ENCODE measurements around the gene SEC61G. TPM values are rescaled to one million over a fixed set of nuclear protein-coding genes. Genes with fewer than 3 reads are reported as not detected.

Gene SEC61G
- polyA plus RNA-seq (2013) = 171 TPM

DNA sequence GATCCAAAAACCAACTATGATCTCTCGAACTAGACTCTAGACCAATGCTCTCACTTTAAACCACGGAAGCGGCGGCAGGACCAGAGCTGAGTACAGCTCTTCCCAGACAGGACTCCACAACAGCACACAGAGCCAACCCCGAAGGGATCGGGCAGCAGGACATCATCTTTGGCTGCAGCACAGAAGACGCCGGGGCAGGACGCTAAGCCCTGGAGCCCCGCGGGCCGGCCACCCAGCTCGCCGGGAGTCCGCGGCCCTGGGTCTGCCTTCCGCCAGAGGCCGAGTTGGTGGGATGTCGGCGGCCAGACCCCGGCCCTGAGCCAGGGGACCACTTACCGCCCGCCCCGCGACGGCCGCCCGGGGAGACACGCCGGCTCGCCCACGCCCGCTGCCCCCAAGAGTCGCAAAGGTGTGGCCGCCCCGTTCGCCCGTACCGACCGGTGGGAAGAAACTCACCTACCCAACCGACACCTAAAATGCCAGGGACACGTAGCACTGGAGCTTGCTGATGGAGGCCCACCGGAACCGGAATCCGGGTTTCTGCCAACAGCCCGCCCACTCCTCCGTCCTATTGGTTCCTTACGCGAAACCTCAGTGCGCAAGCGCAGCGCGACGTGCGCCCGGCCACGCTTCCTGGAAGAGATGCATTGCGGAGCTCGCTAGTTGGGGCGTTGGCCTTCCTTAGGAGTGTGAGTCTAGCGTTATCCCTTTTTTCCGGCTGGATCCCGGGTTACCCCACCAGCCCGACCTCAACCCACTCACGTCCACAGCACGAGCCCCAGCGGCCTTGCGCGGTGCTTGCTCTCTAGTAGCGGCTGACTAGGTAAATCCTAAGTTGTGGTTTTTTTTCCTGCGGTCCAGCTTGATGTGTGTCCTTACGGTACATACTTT is at the start of gene SEC61G:
Gene SEC61G, minus strand, starts transcription at position 510 of the 891 bp plus-strand sequence. CDS start 1,623 bp downstream, outside the sequence.
- Histone ChIP-seq H3K27ac (ENCODE audit: insufficient read depth in 1 of 2, low read depth in 1 of 2, low read length in 2 of 2, poor library complexity in 1 of 2, severe bottlenecking in 2 of 2) (peak within 1 kb of the TSS; percentile 65 to 89), H3K36me3 (ENCODE audit: control insufficient read depth in 4 of 4, insufficient read depth in 4 of 4, low read length in 3 of 4) (peaks cover 0 to 16% (median 1%) of the 10 kb centered on the region in 4 experiments), H3K27me3 (replicated peaks in 2 of 5; ENCODE audit: control insufficient read depth in 4 of 5, insufficient read depth in 5 of 5, low read length in 4 of 5) (peaks cover 0 to 5% (median 0%) of the 10 kb centered on the region in 5 experiments), H3K9me3 (ENCODE audit: control extremely low read depth in 1 of 5, control insufficient read depth in 4 of 5, insufficient read depth in 2 of 5, low read depth in 1 of 5, low read length in 4 of 5) (no peaks in the 10 kb centered on the region), H3K4me3 (ENCODE audit: control insufficient read depth in 1 of 7, extremely low read depth in 1 of 7, insufficient read depth in 4 of 7, low read depth in 2 of 7, low read length in 6 of 7) (peak within 1 kb of the TSS; percentile 84 to 99 (median 93)), H3K4me1 (ENCODE audit: control extremely low read depth in 1 of 4, control insufficient read depth in 4 of 4, insufficient read depth in 4 of 4, low read length in 3 of 4) (peaks cover 13 to 33% (median 16%) of the 10 kb centered on the region in 4 experiments)
- ChIA-PET POLR2A (interaction anchor here (0.5 to 1.5 kb wide), 2 partner anchors 607 to 770 kb away, joined by 3 to 4 read pairs; no protein-coding TSS in a partner anchor), CTCF (interaction anchor here (0.6 to 1.9 kb wide), 5 partner anchors 9 to 1342 kb away, joined by 3 to 16 read pairs (median 5); no protein-coding TSS in a partner anchor)
- peak; percentile 96 to 97 (median 97) for DNase-seq
- WGBS (ENCODE audit: insufficient coverage) = under 1% methylated on average over 40 of the region's 72 CpGs

GRCh38 chr7:54802841-54803240 is 43.8 kb upstream of the SEC61G start:
- ChIA-PET POLR2A (no interaction called here), CTCF (no interaction called here)
- Histone ChIP-seq H3K27me3 (replicated peaks in 2 of 5; ENCODE audit: control insufficient read depth in 4 of 5, insufficient read depth in 5 of 5, low read length in 4 of 5) (peaks cover 0 to 3% (median 0%) of the 10 kb centered on the region in 5 experiments), H3K9me3 (ENCODE audit: control extremely low read depth in 1 of 5, control insufficient read depth in 4 of 5, insufficient read depth in 2 of 5, low read depth in 1 of 5, low read length in 4 of 5) (no peaks in the 10 kb centered on the region), H3K27ac (ENCODE audit: insufficient read depth in 1 of 2, low read depth in 1 of 2, low read length in 2 of 2, poor library complexity in 1 of 2, severe bottlenecking in 2 of 2) (no peak overlapping the region), H3K36me3 (ENCODE audit: control insufficient read depth in 4 of 4, insufficient read depth in 4 of 4, low read length in 3 of 4) (no peaks in the 10 kb centered on the region), H3K4me1 (ENCODE audit: control extremely low read depth in 1 of 4, control insufficient read depth in 4 of 4, insufficient read depth in 4 of 4, low read length in 3 of 4) (no peaks in the 10 kb centered on the region), H3K4me3 (ENCODE audit: control insufficient read depth in 1 of 7, extremely low read depth in 1 of 7, insufficient read depth in 4 of 7, low read depth in 2 of 7, low read length in 6 of 7) (no peak overlapping the region)
- no peak for DNase-seq
- WGBS (ENCODE audit: insufficient coverage) = 97% methylated on average over 3 of the region's 4 CpGs

- peaks cover 0 to 3% (median 0%) of the 10 kb centered on the region in 5 experiments for H3K27me3 ChIP-seq (replicated peaks in 2 of 5; ENCODE audit: control insufficient read depth in 4 of 5, insufficient read depth in 5 of 5, low read length in 4 of 5)
- H3K36me3 ChIP-seq (ENCODE audit: control insufficient read depth in 4 of 4, insufficient read depth in 4 of 4, low read length in 3 of 4) = no peaks in the 10 kb centered on the region
- H3K4me1 ChIP-seq (ENCODE audit: control extremely low read depth in 1 of 4, control insufficient read depth in 4 of 4, insufficient read depth in 4 of 4, low read length in 3 of 4) = no peaks in the 10 kb centered on the region
- H3K27ac ChIP-seq (ENCODE audit: insufficient read depth in 1 of 2, low read depth in 1 of 2, low read length in 2 of 2, poor library complexity in 1 of 2, severe bottlenecking in 2 of 2) = no peak overlapping the region
- CTCF ChIA-PET = no interaction called here
- no peak overlapping the region for H3K4me3 ChIP-seq (ENCODE audit: control insufficient read depth in 1 of 7, extremely low read depth in 1 of 7, insufficient read depth in 4 of 7, low read depth in 2 of 7, low read length in 6 of 7)
- POLR2A ChIA-PET = no interaction called here
- H3K9me3 ChIP-seq (ENCODE audit: control extremely low read depth in 1 of 5, control insufficient read depth in 4 of 5, insufficient read depth in 2 of 5, low read depth in 1 of 5, low read length in 4 of 5) = no peaks in the 10 kb centered on the region
- WGBS (ENCODE audit: insufficient coverage) = 93% methylated on average over 10 of the region's 11 CpGs
- DNase-seq = no peak
Measured at GRCh38 chr7:54802114-54802513, 43.1 kb upstream of the SEC61G start.

DNA sequence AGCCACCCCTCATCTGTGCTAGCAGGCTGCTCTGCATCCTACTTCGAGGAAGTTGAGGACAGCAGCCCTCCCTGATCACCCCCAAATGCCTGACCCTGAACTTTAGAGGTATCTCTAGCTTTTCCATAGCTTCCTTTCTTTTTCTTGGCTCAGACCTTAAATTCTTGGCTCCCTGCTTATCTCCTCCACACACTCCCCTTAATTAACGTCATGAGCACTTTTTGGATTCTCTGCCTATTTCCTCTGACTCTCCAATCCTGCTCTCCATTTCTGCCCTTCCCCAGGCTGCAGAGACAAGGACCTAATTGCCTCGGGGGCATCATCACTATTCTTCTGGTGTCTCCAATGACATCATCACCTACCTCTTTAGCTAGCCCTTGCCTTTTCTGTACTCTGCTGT is 40.8 kb upstream of the SEC61G start:
- H3K4me3 ChIP-seq (ENCODE audit: control insufficient read depth in 1 of 7, extremely low read depth in 1 of 7, insufficient read depth in 4 of 7, low read depth in 2 of 7, low read length in 6 of 7) = no peak overlapping the region
- WGBS (ENCODE audit: insufficient coverage) = 41% methylated on average over 3 of the region's 3 CpGs
- no peaks in the 10 kb centered on the region for H3K4me1 ChIP-seq (ENCODE audit: control extremely low read depth in 1 of 4, control insufficient read depth in 4 of 4, insufficient read depth in 4 of 4, low read length in 3 of 4)
- H3K27ac ChIP-seq (ENCODE audit: insufficient read depth in 1 of 2, low read depth in 1 of 2, low read length in 2 of 2, poor library complexity in 1 of 2, severe bottlenecking in 2 of 2) = no peak overlapping the region
- DNase-seq = no peak
- H3K36me3 ChIP-seq (ENCODE audit: control insufficient read depth in 4 of 4, insufficient read depth in 4 of 4, low read length in 3 of 4) = no peaks in the 10 kb centered on the region
- no peaks in the 10 kb centered on the region for H3K9me3 ChIP-seq (ENCODE audit: control extremely low read depth in 1 of 5, control insufficient read depth in 4 of 5, insufficient read depth in 2 of 5, low read depth in 1 of 5, low read length in 4 of 5)
- CTCF ChIA-PET = no interaction called here
- POLR2A ChIA-PET = no interaction called here
- H3K27me3 ChIP-seq (replicated peaks in 2 of 5; ENCODE audit: control insufficient read depth in 4 of 5, insufficient read depth in 5 of 5, low read length in 4 of 5) = peaks cover 0 to 6% (median 0%) of the 10 kb centered on the region in 5 experiments

- peaks cover 0 to 6% (median 0%) of the 10 kb centered on the region in 5 experiments for H3K27me3 ChIP-seq (replicated peaks in 2 of 5; ENCODE audit: control insufficient read depth in 4 of 5, insufficient read depth in 5 of 5, low read length in 4 of 5)
- no peak for DNase-seq
- no peaks in the 10 kb centered on the region for H3K4me1 ChIP-seq (ENCODE audit: control extremely low read depth in 1 of 4, control insufficient read depth in 4 of 4, insufficient read depth in 4 of 4, low read length in 3 of 4)
- H3K9me3 ChIP-seq (ENCODE audit: control extremely low read depth in 1 of 5, control insufficient read depth in 4 of 5, insufficient read depth in 2 of 5, low read depth in 1 of 5, low read length in 4 of 5) = no peaks in the 10 kb centered on the region
- H3K27ac ChIP-seq (ENCODE audit: insufficient read depth in 1 of 2, low read depth in 1 of 2, low read length in 2 of 2, poor library complexity in 1 of 2, severe bottlenecking in 2 of 2) = no peak overlapping the region
- no peaks in the 10 kb centered on the region for H3K36me3 ChIP-seq (ENCODE audit: control insufficient read depth in 4 of 4, insufficient read depth in 4 of 4, low read length in 3 of 4)
- no peak overlapping the region for H3K4me3 ChIP-seq (ENCODE audit: control insufficient read depth in 1 of 7, extremely low read depth in 1 of 7, insufficient read depth in 4 of 7, low read depth in 2 of 7, low read length in 6 of 7)
- POLR2A ChIA-PET = no interaction called here
- CTCF ChIA-PET = interaction anchor here (0.6 kb wide), 1 partner anchor 33 kb away, joined by 3 read pairs; no protein-coding TSS in a partner anchor
- WGBS (ENCODE audit: insufficient coverage) = 97% methylated on average over 4 of the region's 4 CpGs
Measured at GRCh38 chr7:54798530-54798929, 39.5 kb upstream of the SEC61G start.

DNA sequence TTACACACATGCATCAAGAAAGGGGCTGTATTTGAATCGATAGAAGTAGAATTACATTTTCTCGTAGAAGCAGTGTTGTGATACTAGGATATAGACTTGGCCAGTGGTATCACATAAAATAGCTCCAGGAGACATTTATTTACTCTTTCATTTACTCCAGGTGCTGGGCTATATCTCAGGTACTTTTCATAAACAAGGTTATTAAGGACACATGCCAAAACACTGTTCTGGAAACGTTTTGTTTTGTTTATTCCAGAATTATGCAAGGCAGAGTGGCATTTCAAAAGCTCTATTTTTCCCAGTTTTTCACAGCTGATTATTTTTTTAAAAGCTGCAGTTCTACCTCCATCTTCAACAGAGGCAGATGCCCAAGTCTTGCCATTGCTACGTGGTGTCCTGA is 37.8 kb upstream of the SEC61G start:
- no peak overlapping the region for H3K4me3 ChIP-seq (ENCODE audit: control insufficient read depth in 1 of 7, extremely low read depth in 1 of 7, insufficient read depth in 4 of 7, low read depth in 2 of 7, low read length in 6 of 7)
- 82% methylated on average over 2 of the region's 4 CpGs for WGBS (ENCODE audit: insufficient coverage)
- no peak for DNase-seq
- POLR2A ChIA-PET = no interaction called here
- CTCF ChIA-PET = interaction anchor here (1.1 to 1.2 kb wide), 2 partner anchors 16 to 18 kb away, joined by 3 read pairs; no protein-coding TSS in a partner anchor
- peaks cover 0 to 2% (median 0%) of the 10 kb centered on the region in 5 experiments for H3K27me3 ChIP-seq (replicated peaks in 2 of 5; ENCODE audit: control insufficient read depth in 4 of 5, insufficient read depth in 5 of 5, low read length in 4 of 5)
- no peaks in the 10 kb centered on the region for H3K4me1 ChIP-seq (ENCODE audit: control extremely low read depth in 1 of 4, control insufficient read depth in 4 of 4, insufficient read depth in 4 of 4, low read length in 3 of 4)
- no peaks in the 10 kb centered on the region for H3K36me3 ChIP-seq (ENCODE audit: control insufficient read depth in 4 of 4, insufficient read depth in 4 of 4, low read length in 3 of 4)
- no peak overlapping the region for H3K27ac ChIP-seq (ENCODE audit: insufficient read depth in 1 of 2, low read depth in 1 of 2, low read length in 2 of 2, poor library complexity in 1 of 2, severe bottlenecking in 2 of 2)
- no peaks in the 10 kb centered on the region for H3K9me3 ChIP-seq (ENCODE audit: control extremely low read depth in 1 of 5, control insufficient read depth in 4 of 5, insufficient read depth in 2 of 5, low read depth in 1 of 5, low read length in 4 of 5)

DNA sequence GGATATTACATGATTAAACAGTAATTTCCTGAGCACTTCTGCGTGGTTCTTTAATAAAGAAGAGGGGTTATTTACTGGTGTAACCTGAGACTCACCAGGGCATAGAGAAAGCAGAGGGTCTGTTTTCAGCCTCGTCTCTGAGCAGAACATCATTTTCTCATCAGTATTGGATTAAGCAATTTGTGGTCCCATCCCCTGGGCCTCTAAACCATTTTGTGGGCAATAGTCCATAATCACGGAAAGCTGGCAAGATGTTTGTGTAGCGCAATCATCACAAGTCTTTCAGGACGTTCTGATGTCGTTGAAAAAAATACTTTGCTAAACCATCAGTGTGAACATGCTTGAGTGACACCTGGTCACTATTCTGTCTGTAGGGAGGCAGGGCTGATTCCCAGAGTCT is 37.1 kb upstream of the SEC61G start:
- Histone ChIP-seq H3K27ac (ENCODE audit: insufficient read depth in 1 of 2, low read depth in 1 of 2, low read length in 2 of 2, poor library complexity in 1 of 2, severe bottlenecking in 2 of 2) (no peak overlapping the region), H3K36me3 (ENCODE audit: control insufficient read depth in 4 of 4, insufficient read depth in 4 of 4, low read length in 3 of 4) (no peaks in the 10 kb centered on the region), H3K27me3 (replicated peaks in 2 of 5; ENCODE audit: control insufficient read depth in 4 of 5, insufficient read depth in 5 of 5, low read length in 4 of 5) (peaks cover 0 to 2% (median 0%) of the 10 kb centered on the region in 5 experiments), H3K4me1 (ENCODE audit: control extremely low read depth in 1 of 4, control insufficient read depth in 4 of 4, insufficient read depth in 4 of 4, low read length in 3 of 4) (no peaks in the 10 kb centered on the region), H3K4me3 (ENCODE audit: control insufficient read depth in 1 of 7, extremely low read depth in 1 of 7, insufficient read depth in 4 of 7, low read depth in 2 of 7, low read length in 6 of 7) (no peak overlapping the region), H3K9me3 (ENCODE audit: control extremely low read depth in 1 of 5, control insufficient read depth in 4 of 5, insufficient read depth in 2 of 5, low read depth in 1 of 5, low read length in 4 of 5) (no peaks in the 10 kb centered on the region)
- 85% methylated on average over 5 of the region's 6 CpGs for WGBS (ENCODE audit: insufficient coverage)
- ChIA-PET POLR2A (no interaction called here), CTCF (no interaction called here)
- no peak for DNase-seq

Measured in common myeloid progenitor, CD34-positive (primary cell).